Peyer's patch (tissue), 4 donors: ENCODE measurements around the gene DUS2. TPM values are rescaled to one million over a fixed set of nuclear protein-coding genes. Genes with fewer than 3 reads are reported as not detected.
A peak's percentile ranks its signal among the peaks of the same experiment; 100 is the strongest.

Experiments used
- DNase-seq, 3 donors: peaks; one replicate each; pipeline ENCODE4 v3.0.0-alpha.2; 2017 to 2019
- H3K27ac ChIP-seq, 4 donors: fragments of 200-600 bp; sonication (generic); one replicate each; pipeline ENCODE4 v1.5.1; 2016 to 2019
- H3K27me3 ChIP-seq, 2 donors: fragments of 200-600 bp; sonication (generic); one replicate each; pipeline ENCODE4 v1.5.1; 2019
- H3K36me3 ChIP-seq, 3 donors: fragments of 200-600 bp; sonication (generic); one replicate each; pipeline ENCODE4 v1.5.1; 2016 to 2019
- H3K4me1 ChIP-seq, 4 donors: fragments of 200-600 bp; sonication (generic); one replicate each; pipeline ENCODE4 v1.5.1; 2016 to 2019
- H3K4me3 ChIP-seq, 4 donors: fragments of 200-600 bp; sonication (generic); 1 replicate in 3 of 4; 2 replicates in 1 of 4; pipeline ENCODE4 v1.5.1; 2016 to 2019; ENCODE audit warnings: mild to moderate bottlenecking in 1 of 4
- H3K9me3 ChIP-seq, 4 donors: fragments of 200-600 bp; sonication (generic); one replicate each; pipeline ENCODE4 v1.5.1; 2016 to 2019; ENCODE audit warnings: mild to moderate bottlenecking in 1 of 4
- POLR2A ChIP-seq, 2 donors: fragments of 450-650 bp; IDR thresholded peaks; one replicate each; pipeline ENCODE4 v1.5.1; 2017; ENCODE audit warnings: antibody characterized with exemption in 2 of 2, mild to moderate bottlenecking in 2 of 2, moderate library complexity in 2 of 2
- total RNA-seq, 4 donors: library from RNA; depleted of rRNA; stranded (reverse); fragments of >200 nt; gene quantifications; one replicate each; pipeline ENCODE4 v1.1.0, GENCODE V29; 2016
- TF ChIP-seq, protein P1 (sequence below), 6 experiments: fragments of 450-650 bp in 4 of 6; fragments of 200-600 bp in 2 of 6; sonication (generic) in 1 of 6; IDR thresholded peaks; one replicate each; pipeline ENCODE4 v1.5.1; 2017 to 2019; ENCODE audit warnings: antibody characterized with exemption in 6 of 6, mild to moderate bottlenecking in 3 of 6, moderate library complexity in 1 of 6

The DUS2 gene
- total RNA-seq, 4 donors from 2014 or later: 15.3 to 38.8 (median 21.2) TPM

DNA sequence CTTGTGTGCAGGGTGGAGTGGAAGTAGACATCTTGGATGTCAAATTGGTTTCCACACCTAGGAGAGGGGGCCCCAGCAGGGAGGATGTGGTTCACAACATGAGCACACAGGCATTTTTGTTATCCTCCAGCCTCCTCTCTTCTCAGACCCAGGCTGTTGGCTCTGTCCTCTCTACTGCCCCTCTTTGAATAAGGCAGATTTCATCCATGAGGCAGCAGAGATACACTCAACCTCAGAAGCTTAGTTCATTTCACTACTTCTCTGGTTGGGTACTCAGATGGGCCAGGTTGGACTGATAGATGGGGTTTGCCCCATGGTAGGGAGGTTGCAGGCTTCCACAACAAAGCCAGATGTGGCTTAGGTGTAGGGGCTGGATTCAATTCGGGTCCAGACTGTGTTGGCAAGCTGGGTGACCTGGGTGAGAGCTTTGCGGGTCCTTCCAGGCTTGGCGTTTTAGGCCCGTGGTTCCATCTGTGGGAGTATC lies 39.9 kb downstream of the DUS2 start:
- peaks cover 0 to 7% (median 3%) of the 10 kb centered on the region in 4 donors for H3K4me1 ChIP-seq
- TF ChIP-seq, protein P1, sequence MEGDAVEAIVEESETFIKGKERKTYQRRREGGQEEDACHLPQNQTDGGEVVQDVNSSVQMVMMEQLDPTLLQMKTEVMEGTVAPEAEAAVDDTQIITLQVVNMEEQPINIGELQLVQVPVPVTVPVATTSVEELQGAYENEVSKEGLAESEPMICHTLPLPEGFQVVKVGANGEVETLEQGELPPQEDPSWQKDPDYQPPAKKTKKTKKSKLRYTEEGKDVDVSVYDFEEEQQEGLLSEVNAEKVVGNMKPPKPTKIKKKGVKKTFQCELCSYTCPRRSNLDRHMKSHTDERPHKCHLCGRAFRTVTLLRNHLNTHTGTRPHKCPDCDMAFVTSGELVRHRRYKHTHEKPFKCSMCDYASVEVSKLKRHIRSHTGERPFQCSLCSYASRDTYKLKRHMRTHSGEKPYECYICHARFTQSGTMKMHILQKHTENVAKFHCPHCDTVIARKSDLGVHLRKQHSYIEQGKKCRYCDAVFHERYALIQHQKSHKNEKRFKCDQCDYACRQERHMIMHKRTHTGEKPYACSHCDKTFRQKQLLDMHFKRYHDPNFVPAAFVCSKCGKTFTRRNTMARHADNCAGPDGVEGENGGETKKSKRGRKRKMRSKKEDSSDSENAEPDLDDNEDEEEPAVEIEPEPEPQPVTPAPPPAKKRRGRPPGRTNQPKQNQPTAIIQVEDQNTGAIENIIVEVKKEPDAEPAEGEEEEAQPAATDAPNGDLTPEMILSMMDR (IDR thresholded peaks at IDR 0.05): no peak
- TF ChIP-seq POLR2A (IDR thresholded peaks at IDR 0.05): no peak
- no peaks in the 10 kb centered on the region for H3K9me3 ChIP-seq
- DNase-seq: peak in 2 of 3 donors; percentile 45 to 69
- H3K4me3 ChIP-seq: no peak overlapping the region
- no peaks in the 10 kb centered on the region for H3K27me3 ChIP-seq
- peaks cover 0 to 9% (median 0%) of the 10 kb centered on the region in 3 donors for H3K36me3 ChIP-seq
- H3K27ac ChIP-seq: peak overlapping the region in 1 of 4 donors; percentile 13

DNA sequence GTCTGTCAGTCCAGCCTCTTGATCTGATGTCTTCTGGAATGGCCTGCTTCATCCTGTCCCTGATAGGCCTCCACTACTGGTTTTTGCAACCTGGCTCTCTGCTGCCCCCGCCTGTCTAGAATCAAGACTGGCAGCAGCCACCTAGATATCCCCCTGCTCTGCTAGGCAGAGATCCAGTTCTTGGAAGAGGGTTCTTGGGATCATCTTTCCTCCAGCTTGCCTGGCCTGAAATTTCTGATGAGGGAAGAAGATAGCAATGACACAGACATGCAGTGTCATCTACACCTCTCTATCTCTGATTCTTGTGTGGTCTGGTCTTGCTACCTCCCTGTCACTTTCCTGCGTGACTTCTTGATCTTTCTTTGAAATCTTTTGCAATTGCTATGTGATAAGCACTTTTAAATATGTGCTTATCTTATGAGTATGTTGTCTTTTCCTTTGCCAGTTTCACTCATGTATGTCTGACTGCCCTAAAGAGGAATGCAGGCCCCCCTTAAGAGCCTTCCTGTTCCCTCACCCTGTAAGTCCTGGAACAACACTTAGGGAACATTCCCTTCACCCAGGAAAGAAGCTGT lies 41.8 kb downstream of the DUS2 start:
- TF ChIP-seq, protein P1 (IDR thresholded peaks at IDR 0.05): peak; percentile 62 to 84 (median 72)
- no peak for TF ChIP-seq POLR2A (IDR thresholded peaks at IDR 0.05)
- peak overlapping the region in 3 of 4 donors; percentile 29 to 44 (median 37) for H3K27ac ChIP-seq
- H3K4me3 ChIP-seq: no peak overlapping the region
- H3K36me3 ChIP-seq: peaks cover 0 to 9% (median 0%) of the 10 kb centered on the region in 3 donors
- peaks cover 0 to 18% (median 8%) of the 10 kb centered on the region in 4 donors for H3K4me1 ChIP-seq
- peak; percentile 68 to 88 (median 76) for DNase-seq
- no peaks in the 10 kb centered on the region for H3K27me3 ChIP-seq
- no peaks in the 10 kb centered on the region for H3K9me3 ChIP-seq

DNA sequence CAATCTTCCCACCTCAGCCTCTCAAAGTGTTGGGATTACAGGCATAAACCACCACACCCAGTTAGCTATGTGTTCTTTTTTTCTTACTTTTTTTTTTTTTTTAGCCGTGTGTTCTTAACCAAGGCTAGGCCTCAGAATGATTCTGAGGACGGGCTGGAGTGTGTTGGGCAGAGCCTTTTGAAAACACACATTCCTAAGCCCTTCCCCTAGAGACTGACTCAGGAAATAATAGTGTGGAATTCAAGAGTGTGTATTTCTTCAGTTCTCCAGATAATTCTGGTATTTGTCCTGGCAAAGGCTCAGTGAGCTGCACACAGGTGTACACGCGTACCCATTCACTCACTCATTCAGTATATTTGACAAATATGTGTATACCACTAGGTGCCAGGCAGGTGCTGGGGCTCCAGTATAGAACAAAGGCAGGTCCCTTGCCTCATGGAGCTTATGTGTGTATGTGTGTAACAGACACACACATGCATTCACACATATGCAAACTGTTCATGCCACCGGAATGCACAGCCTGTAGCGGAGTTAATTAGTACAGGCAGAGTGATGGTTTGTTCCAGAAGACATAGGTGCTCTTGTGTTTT lies 42.7 kb downstream of the DUS2 start:
- TF ChIP-seq POLR2A (IDR thresholded peaks at IDR 0.05): no peak
- TF ChIP-seq, protein P1 (IDR thresholded peaks at IDR 0.05): no peak

DNA sequence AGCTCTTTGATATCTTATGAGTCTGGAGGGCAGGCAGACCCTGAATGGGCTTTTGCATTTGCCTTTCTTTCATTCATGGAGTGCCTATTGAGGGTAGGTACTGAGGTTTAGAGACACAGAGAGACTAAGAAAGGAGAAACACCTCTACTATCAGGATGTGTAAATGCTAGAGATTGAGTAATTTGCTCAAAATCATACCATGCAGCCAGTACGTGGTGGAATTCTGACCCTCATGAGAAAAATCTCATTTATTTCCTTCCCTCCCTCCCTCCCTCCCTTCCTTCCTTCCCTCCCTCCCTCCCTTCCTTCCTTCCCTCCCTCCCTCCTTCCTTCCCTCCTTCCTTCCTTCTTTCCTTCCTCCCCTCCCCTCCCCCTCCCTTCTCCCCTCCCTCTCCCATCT lies 43.7 kb downstream of the DUS2 start:
- no peaks in the 10 kb centered on the region for H3K9me3 ChIP-seq
- no peak for DNase-seq
- peaks cover 0 to 5% (median 0%) of the 10 kb centered on the region in 3 donors for H3K36me3 ChIP-seq
- H3K4me3 ChIP-seq: no peak overlapping the region
- peaks cover 0 to 26% (median 22%) of the 10 kb centered on the region in 4 donors for H3K4me1 ChIP-seq
- no peak for TF ChIP-seq POLR2A (IDR thresholded peaks at IDR 0.05)
- TF ChIP-seq, protein P1 (IDR thresholded peaks at IDR 0.05): no peak
- H3K27me3 ChIP-seq: no peaks in the 10 kb centered on the region
- H3K27ac ChIP-seq: no peak overlapping the region

More for the DNA sequence above, 42.7 kb downstream of the DUS2 start:
- H3K4me3 ChIP-seq: no peak overlapping the region
- peak in 2 of 3 donors; percentile 9 to 29 for DNase-seq
- no peaks in the 10 kb centered on the region for H3K27me3 ChIP-seq
- H3K4me1 ChIP-seq: peaks cover 0 to 23% (median 17%) of the 10 kb centered on the region in 4 donors
- no peak overlapping the region for H3K27ac ChIP-seq
- H3K36me3 ChIP-seq: peaks cover 0 to 9% (median 0%) of the 10 kb centered on the region in 3 donors
- no peaks in the 10 kb centered on the region for H3K9me3 ChIP-seq

DNA sequence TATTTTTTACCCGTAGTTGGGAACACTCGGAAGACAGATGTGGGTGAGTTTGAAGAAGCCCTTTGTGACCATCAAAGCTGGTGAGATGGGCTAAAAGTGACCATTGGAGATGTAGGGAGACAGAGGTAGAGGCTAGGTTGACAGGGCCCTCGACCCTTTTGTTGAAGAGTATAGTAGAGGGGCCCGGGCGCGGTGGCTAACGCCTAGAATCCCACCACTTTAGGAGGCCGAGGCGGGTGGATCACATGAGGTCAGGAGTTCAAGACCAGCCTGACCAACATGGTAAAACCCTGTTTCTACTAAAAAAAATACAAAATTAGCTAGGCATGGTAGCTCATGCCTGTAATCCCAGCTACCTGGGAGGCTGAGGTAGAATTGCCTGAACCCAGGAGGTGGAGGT lies 45.8 kb downstream of the DUS2 start:
- Histone ChIP-seq H3K27ac (peak overlapping the region in 1 of 4 donors; percentile 58), H3K4me3 (no peak overlapping the region), H3K9me3 (no peaks in the 10 kb centered on the region), H3K27me3 (no peaks in the 10 kb centered on the region), H3K36me3 (peaks cover 0 to 11% (median 0%) of the 10 kb centered on the region in 3 donors), H3K4me1 (peaks cover 0 to 37% (median 27%) of the 10 kb centered on the region in 4 donors)
- TF ChIP-seq, protein P1 (IDR thresholded peaks at IDR 0.05): no peak
- TF ChIP-seq POLR2A (IDR thresholded peaks at IDR 0.05): no peak
- peak in 1 of 3 donors; percentile 37 for DNase-seq
